K562 (cell line): ENCODE measurements around the gene TTLL3. TPM values are rescaled to one million over a fixed set of nuclear protein-coding genes. Genes with fewer than 3 reads are reported as not detected.

Experiments
- ATAC-seq: fragments of 200-7000 bp; cut with Tn5 transposase; 3 replicates; pipeline ENCODE4 v1.9.1; 2020; ENCODE audit warnings: moderate library complexity
- BruUV-seq: library from RNA; stranded (reverse); fragments of 400-500 nt; replicated peaks from 2 replicates; lab custom pipeline; 2021; lab: Mats Ljungman, UMichigan
- CTCF ChIA-PET: fragments of 300-600 bp; formaldehyde crosslinking; extraction: SDS; loops from one replicate; lab custom pipeline; 2021; ENCODE audit warnings: low intra/inter-chr PET ratio; lab: Yijun Ruan, JAX
- POLR2A ChIA-PET: fragments of 300-600, 350-650 bp; sonication (Branson Sonifier 250); formaldehyde crosslinking; extraction: SDS; loops from one replicate; lab custom pipeline; 2021; ENCODE audit warnings: antibody characterized with exemption, inconsistent platforms; lab: Yijun Ruan, JAX
- DNase-seq, 4 experiments: peaks; one replicate each; pipeline versions ENCODE4 v3.0.0 to v3.0.0-alpha.2; 2011 to 2018; ENCODE audit warnings: low spot score in 3 of 4, mixed read lengths in 3 of 4; ENCODE audit errors: extremely low read depth in 1 of 4
- FAIRE-seq: peaks from 2 replicates; lab custom pipeline; 2011; peaks lifted over from hg19 to GRCh38; lab: Jason Lieb, UNC
- H2AFZ ChIP-seq: 2 replicates; pipeline ENCODE4 v1.6.0; 2011; ENCODE audit warnings: low read depth, low read length, control low read depth, inconsistent platforms
- H3K27ac ChIP-seq: fragments of 200-600 bp; 3 replicates; pipeline ENCODE4 v1.8.0; 2011; ENCODE audit warnings: low read depth, mild to moderate bottlenecking, control low read depth, inconsistent platforms, low read length, moderate library complexity, mixed read lengths; ENCODE audit errors: extremely low read depth
- H3K27me3 ChIP-seq, 2 experiments: fragments of 300-600 bp in 1 of 2; 2 replicates in 1 of 2; 3 replicates in 1 of 2; pipeline versions ENCODE4 v1.6.0 to v1.8.0; 2011; ENCODE audit warnings: inconsistent platforms in 2 of 2, low read length in 2 of 2, mild to moderate bottlenecking in 1 of 2, mixed read lengths in 1 of 2, moderate library complexity in 1 of 2; ENCODE audit not compliant: control insufficient read depth in 2 of 2, insufficient read depth in 2 of 2
- H3K36me3 ChIP-seq: fragments of 300-600 bp; 3 replicates; pipeline ENCODE4 v1.8.0; 2011; ENCODE audit warnings: mild to moderate bottlenecking, low read length, inconsistent platforms; ENCODE audit not compliant: control insufficient read depth, insufficient read depth
- H3K4me1 ChIP-seq, 2 experiments: fragments of 200-600 bp in 1 of 2; replicated peaks in 1 of 2; 2 replicates in 1 of 2; 3 replicates in 1 of 2; pipeline versions ENCODE4 v1.5.1 to v1.8.0; 2011; ENCODE audit warnings: inconsistent platforms in 2 of 2, low read length in 2 of 2, mild to moderate bottlenecking in 1 of 2, mixed read lengths in 1 of 2, moderate library complexity in 1 of 2; ENCODE audit not compliant: control insufficient read depth in 2 of 2, insufficient read depth in 2 of 2
- H3K4me2 ChIP-seq: 2 replicates; pipeline ENCODE4 v1.6.1; 2011; ENCODE audit warnings: low read length, control low read depth, inconsistent platforms, mixed read lengths; ENCODE audit not compliant: insufficient read depth
- H3K4me3 ChIP-seq: fragments of 200-600 bp; sonication (generic), shearing (Covaris generic); 2 replicates; pipeline ENCODE4 v1.5.1; 2016; ENCODE audit warnings: control low read depth, inconsistent platforms
- H3K79me2 ChIP-seq: fragments of 200-600 bp; 3 replicates; pipeline ENCODE4 v1.8.0; 2011; ENCODE audit warnings: low read length, inconsistent platforms; ENCODE audit not compliant: control insufficient read depth, insufficient read depth
- H3K9ac ChIP-seq, 2 experiments: 2 replicates each; pipeline versions ENCODE4 v1.6.0 to v1.6.1; 2011; ENCODE audit warnings: low read depth in 2 of 2, low read length in 2 of 2, control low read depth in 1 of 2, inconsistent platforms in 1 of 2, mild to moderate bottlenecking in 1 of 2, mixed read lengths in 1 of 2; ENCODE audit not compliant: insufficient read depth in 1 of 2
- H3K9me1 ChIP-seq: one replicate; pipeline ENCODE4 v1.6.0; 2011; ENCODE audit warnings: inconsistent platforms, mild to moderate bottlenecking, low read length, moderate library complexity; ENCODE audit not compliant: control insufficient read depth, insufficient read depth
- H3K9me3 ChIP-seq: replicated peaks from 2 replicates; pipeline ENCODE4 v1.5.1; 2011; ENCODE audit warnings: low read depth, low read length, inconsistent platforms; ENCODE audit not compliant: control insufficient read depth, insufficient read depth
- H4K20me1 ChIP-seq: replicated peaks from 2 replicates; pipeline ENCODE4 v1.6.1; 2011; ENCODE audit warnings: low read length, inconsistent platforms, mixed read lengths; ENCODE audit not compliant: control insufficient read depth, insufficient read depth
- AFF4 ChIP-seq: sonication (generic); formaldehyde crosslinking; IDR thresholded peaks from 2 replicates; pipeline ENCODE4 v1.8.0; 2023; ENCODE audit warnings: mild to moderate bottlenecking, missing genetic modification reagents
- ARNT ChIP-seq, 2 experiments: fragments of 450-650 bp; IDR thresholded peaks; 2 replicates each; pipeline ENCODE4 v1.6.1; 2016; ENCODE audit warnings: mild to moderate bottlenecking in 1 of 2
- CTBP1 ChIP-seq: fragments of 450-650 bp; IDR thresholded peaks from 2 replicates; pipeline ENCODE4 v1.6.1; 2016; ENCODE audit warnings: borderline replicate concordance
- DPF2 ChIP-seq: fragments of 450-650 bp; IDR thresholded peaks from 2 replicates; pipeline ENCODE4 v1.6.1; 2016
- FOXP1 ChIP-seq: sonication (generic); formaldehyde crosslinking; IDR thresholded peaks from 2 replicates; pipeline ENCODE4 v1.8.0; 2022; ENCODE audit warnings: mild to moderate bottlenecking, missing genetic modification reagents
- MBD2 ChIP-seq: sonication (generic); IDR thresholded peaks from 2 replicates; pipeline ENCODE4 v1.6.1; 2016; ENCODE audit warnings: low read depth, borderline replicate concordance
- PHB2 ChIP-seq: fragments of 450-650 bp; IDR thresholded peaks from 2 replicates; pipeline ENCODE4 v1.6.1; 2017; ENCODE audit warnings: low read depth
- U2AF2 ChIP-seq: fragments of 200-400 bp; formaldehyde crosslinking; optimal IDR thresholded peaks from 2 replicates; pipeline ENCODE3; 2017; ENCODE audit warnings: low read depth, mild to moderate bottlenecking, low read length
- WGBS: fragments of 100-300 bp; shearing (Covaris generic); methylation state at CpG from one replicate; pipeline ENCODE4 v1.1.6; 2016; ENCODE audit warnings: low coverage, mixed read lengths; ENCODE audit not compliant: insufficient coverage; ENCODE audit errors: missing lambda C conversion rate; 5-methylcytosine and 5-hydroxymethylcytosine counted together
- in situ Hi-C: fragments of 300-500 bp; cut with MboI; formaldehyde crosslinking; loops from 4 replicates; pipeline ENCODE4 v1.15.0; 2018; ENCODE audit warnings: inconsistent platforms, mixed read lengths
- intact Hi-C: fragments of 100-400 bp; cut with micrococcal nuclease; formaldehyde crosslinking; loops from 2 replicates; pipeline ENCODE4 v1.14.2; 2022
- polyA plus RNA-seq, 8 experiments: library from polyadenylated mRNA; depleted of rRNA in 4 of 8; stranded (reverse) in 5 of 8; unstranded in 3 of 8; fragments of >200 nt; fragmentation: Nextera tagmentation in 2 of 8; fragmentation: Illumina TruSeq in 1 of 8; extraction: Ambion mirVana in 2 of 8; extraction: Trizol in 1 of 8; gene quantifications; 2 replicates each; pipeline versions ENCODE4 v1.2.1 to v1.2.3, GENCODE V29; 2011 to 2014; ENCODE audit warnings: inconsistent platforms in 1 of 8, missing spikeins in 1 of 8
- total RNA-seq, 7 experiments: library from RNA; depleted of rRNA in 6 of 7; stranded (reverse); fragments of >200 nt in 6 of 7; fragmentation: Illumina TruSeq in 2 of 7; extraction: Trizol in 2 of 7; gene quantifications; 2 replicates each; pipeline versions ENCODE4 v1.2.1 to v1.2.3, GENCODE V29; 2011 to 2021; ENCODE audit warnings: low replicate concordance in 1 of 7

The TTLL3 gene
- total and polyA plus RNA-seq, 9 of the 15 experiments (the other 6 are each of a cell fraction or from before 2014, with no cell fraction given), result 8.9 to 106 (median 33.2) TPM

GRCh38 chr3:9862391-9863057 lies 52.5 kb downstream of the TTLL3 start:
- 10% methylated on average over 34 of the region's 45 CpGs for WGBS
- in situ Hi-C loops, result no loop called here
- no peaks in the 10 kb centered on the region for H3K79me2 ChIP-seq
- peak overlapping the region; percentile 56 for H3K27ac ChIP-seq
- H3K27me3 ChIP-seq, result no peaks in the 10 kb centered on the region
- H4K20me1 ChIP-seq, result no peaks in the 10 kb centered on the region
- ATAC-seq (peak; percentile 99), FAIRE-seq (peak; percentile 71), DNase-seq (peak; percentile 96 to 100 (median 99))
- BruUV-seq, result TSS peak; percentile 88
- peak overlapping the region; percentile 36 for H3K4me3 ChIP-seq
- ChIA-PET CTCF (interaction anchor here (0.7 kb wide), 1 partner anchor 159 kb away, joined by 4 read pairs; no protein-coding TSS in a partner anchor), POLR2A (no interaction called here)
- H2AFZ ChIP-seq, result peak overlapping the region; percentile 99
- H3K9ac ChIP-seq, result peak overlapping the region; percentile 72 to 90; a peak in 3 of 4 replicates
- no peaks in the 10 kb centered on the region for H3K9me3 ChIP-seq
- peak overlapping the region; percentile 76 for H3K4me2 ChIP-seq
- H3K36me3 ChIP-seq, result no peaks in the 10 kb centered on the region
- intact Hi-C loops, result loop anchor here (2.0 to 5.0 kb wide), 3 partner anchors 55 to 114 kb away; partner anchors contain the start of genes CRELD1 and IL17RC
- H3K4me1 ChIP-seq, result peaks cover 6 to 30% of the 10 kb centered on the region in 2 experiments; a peak in 4 of 5 replicates
- no peaks in the 10 kb centered on the region for H3K9me1 ChIP-seq
- TF ChIP-seq DPF2 (no peak), U2AF2 (no peak), ARNT (IDR thresholded peaks at IDR 0.05) (no peak), MBD2 (peak; percentile 41; the same call in 1 of the 2 replicates), FOXP1 (0 out of 2 replicates have a peak, but pooled peaks have one; percentile 55), AFF4 (CRISPR knock-in tag) (0 out of 2 replicates have a peak, but pooled peaks have one; percentile 41), CTBP1 (peak; percentile 89), PHB2 (no peak)
